HG03342 (cell line): ENCODE results near the gene TSC22D4.
"Not testable (repeated sequence)": the region's sequence is repeated elsewhere in the genome, so short reads cannot be mapped to it uniquely, and the experiment has no call there.

Source experiments
- ATAC-seq: cut with Tn5 transposase; IDR thresholded peaks from one replicate; pipeline ENCODE4 v1.9.1; 2021; ENCODE audit warnings: mild to moderate bottlenecking, moderate library complexity; ENCODE audit not compliant: unreplicated experiment

TSC22D4 gene

GRCh38 chr7:100447363-100447762 is 31.7 kb downstream of the TSC22D4 start:
- ATAC-seq: not testable (repeated sequence)

GRCh38 chr7:100446040-100446439 is 33.0 kb downstream of the TSC22D4 start:
- ATAC-seq: no peak

- no peak for ATAC-seq
Measured at GRCh38 chr7:100444311-100445278, 34.4 kb downstream of the TSC22D4 start.

- no peak for ATAC-seq
Measured at GRCh38 chr7:100443096-100443840, 35.7 kb downstream of the TSC22D4 start.

GRCh38 chr7:100441641-100442535 is 37.1 kb downstream of the TSC22D4 start:
- ATAC-seq: no peak

- ATAC-seq: not testable (repeated sequence)
Measured at GRCh38 chr7:100439244-100439643, 39.8 kb downstream of the TSC22D4 start.

- not testable (repeated sequence) for ATAC-seq
Measured at GRCh38 chr7:100438731-100439130, 40.3 kb downstream of the TSC22D4 start.

GRCh38 chr7:100438172-100438571 is 40.8 kb downstream of the TSC22D4 start:
- no peak for ATAC-seq

GRCh38 chr7:100437150-100438100 is 41.6 kb downstream of the TSC22D4 start:
- ATAC-seq: no peak

- peak; percentile 27 for ATAC-seq
Measured at GRCh38 chr7:100435401-100436304, 43.4 kb downstream of the TSC22D4 start.

- ATAC-seq: no peak
Measured at GRCh38 chr7:100434297-100435144, 44.5 kb downstream of the TSC22D4 start.

- ATAC-seq: no peak
Measured at GRCh38 chr7:100433592-100434296, 45.3 kb downstream of the TSC22D4 start.

GRCh38 chr7:100433276-100433591 is 45.8 kb downstream of the TSC22D4 start:
- no peak for ATAC-seq

- ATAC-seq: no peak
Measured at GRCh38 chr7:100432621-100433275, 46.3 kb downstream of the TSC22D4 start.

GRCh38 chr7:100432053-100432452 is 47.0 kb downstream of the TSC22D4 start:
- ATAC-seq: no peak

- ATAC-seq: no peak
Measured at GRCh38 chr7:100431286-100431735, 47.7 kb downstream of the TSC22D4 start.
